Neural cell (in vitro differentiated cells): ENCODE results near the gene SLC25A18. TPM values are rescaled to one million over a fixed set of nuclear protein-coding genes. Genes with fewer than 3 reads are reported as not detected.

Experiments
- H2AFZ ChIP-seq: fragments of 200-600, 300-800 bp; sonication (generic), shearing (Covaris generic); 2 replicates; pipeline ENCODE4 v1.6.0; 2014; ENCODE audit warnings: low read depth, mild to moderate bottlenecking, antibody characterized with exemption, low read length, moderate library complexity
- H3F3A ChIP-seq: fragments of 200-600 bp; shearing (Covaris generic); 2 replicates; pipeline ENCODE4 v1.6.1; 2016; ENCODE audit warnings: mild to moderate bottlenecking, moderate library complexity, mixed read lengths, antibody characterized with exemption, low read length; ENCODE audit not compliant: insufficient read depth, poor library complexity, severe bottlenecking
- H3K27ac ChIP-seq: fragments of 200-600, 300-800 bp; sonication (generic), shearing (Covaris generic); 2 replicates; pipeline ENCODE4 v1.5.1; 2014; ENCODE audit warnings: mild to moderate bottlenecking, low read length, moderate library complexity
- H3K27me3 ChIP-seq: fragments of 300-800, 200-600 bp; sonication (generic), shearing (Covaris generic); 2 replicates; pipeline ENCODE4 v1.6.0; 2014; ENCODE audit warnings: mild to moderate bottlenecking, low read depth, low read length, moderate library complexity; ENCODE audit not compliant: insufficient read depth
- H3K36me3 ChIP-seq: fragments of 300-800, 200-600 bp; sonication (generic), shearing (Covaris generic); 2 replicates; pipeline ENCODE4 v1.5.1; 2014; ENCODE audit warnings: mild to moderate bottlenecking, antibody characterized with exemption, low read length, moderate library complexity; ENCODE audit not compliant: insufficient read depth
- H3K4me2 ChIP-seq: fragments of 300-800, 200-600 bp; sonication (generic), shearing (Covaris generic); 2 replicates; pipeline ENCODE4 v1.6.0; 2014; ENCODE audit warnings: mild to moderate bottlenecking, low read length
- H3K4me3 ChIP-seq: fragments of 300-800, 200-600 bp; sonication (generic), shearing (Covaris generic); 2 replicates; pipeline ENCODE4 v1.5.1; 2014; ENCODE audit warnings: mild to moderate bottlenecking, low read length, moderate library complexity
- H3K79me2 ChIP-seq: fragments of 200-600 bp; shearing (Covaris generic); replicated peaks from 2 replicates; pipeline ENCODE4 v1.6.0; 2014; ENCODE audit warnings: mild to moderate bottlenecking, low read length, moderate library complexity; ENCODE audit not compliant: insufficient read depth
- H3K9ac ChIP-seq: fragments of 300-800, 200-600 bp; sonication (generic), shearing (Covaris generic); 2 replicates; pipeline ENCODE4 v1.6.1; 2016; ENCODE audit warnings: mild to moderate bottlenecking, low read length, mixed read lengths
- H3K9me2 ChIP-seq: fragments of 200-600 bp; shearing (Covaris generic); 2 replicates; pipeline ENCODE4 v1.6.1; 2016; ENCODE audit warnings: mild to moderate bottlenecking, low read length, mixed read lengths; ENCODE audit not compliant: insufficient read depth
- H3K9me3 ChIP-seq: fragments of 200-600, 300-800 bp; sonication (generic), shearing (Covaris generic); 2 replicates; pipeline ENCODE4 v1.6.1; 2016; ENCODE audit warnings: mild to moderate bottlenecking, mixed run types, low read length, moderate library complexity, mixed read lengths
- H4K20me1 ChIP-seq: fragments of 200-600 bp; shearing (Covaris generic); 2 replicates; pipeline ENCODE4 v1.6.1; 2016; ENCODE audit warnings: mild to moderate bottlenecking, mixed run types; ENCODE audit not compliant: insufficient read depth
- EP300 ChIP-seq: fragments of 450-650 bp; conservative IDR thresholded peaks from 2 replicates; pipeline ENCODE4 v1.6.1; 2014; ENCODE audit warnings: antibody characterized with exemption, mild to moderate bottlenecking, moderate library complexity; ENCODE audit not compliant: poor library complexity, severe bottlenecking
- EZH2 ChIP-seq: fragments of 200-600, 300-800 bp; shearing (Covaris generic), sonication (generic); IDR thresholded peaks from 2 replicates; pipeline ENCODE4 v1.6.1; 2014; ENCODE audit warnings: antibody characterized with exemption, low read length, borderline replicate concordance, mild to moderate bottlenecking; ENCODE audit not compliant: insufficient read depth, poor library complexity, severe bottlenecking
- MXI1 ChIP-seq: fragments of 450-650 bp; conservative IDR thresholded peaks from 2 replicates; pipeline ENCODE4 v1.6.1; 2014; ENCODE audit warnings: antibody characterized with exemption, mild to moderate bottlenecking; ENCODE audit not compliant: poor library complexity, severe bottlenecking
- POLR2AphosphoS5 ChIP-seq: IDR thresholded peaks from 2 replicates; pipeline ENCODE4 v1.6.1; 2012
- RAD21 ChIP-seq: fragments of 450-650 bp; conservative IDR thresholded peaks from 2 replicates; pipeline ENCODE4 v1.6.1; 2014; ENCODE audit warnings: antibody characterized with exemption, mild to moderate bottlenecking, moderate library complexity
- SMC3 ChIP-seq: fragments of 450-650 bp; conservative IDR thresholded peaks from 2 replicates; pipeline ENCODE4 v1.6.1; 2014; ENCODE audit warnings: antibody characterized with exemption, mild to moderate bottlenecking, moderate library complexity; ENCODE audit not compliant: poor library complexity
- TAF1 ChIP-seq: IDR thresholded peaks from 2 replicates; pipeline ENCODE4 v1.6.1; 2012; ENCODE audit warnings: low read depth
- polyA plus RNA-seq: library from polyadenylated mRNA; depleted of rRNA; stranded (reverse); fragments of >200 nt; gene quantifications from 2 replicates; pipeline ENCODE4 v1.2.3, GENCODE V29; 2014
- TF ChIP-seq, protein P1 (sequence below): IDR thresholded peaks from 2 replicates; pipeline ENCODE4 v1.6.1; 2012; ENCODE audit warnings: borderline replicate concordance
- TF ChIP-seq, protein P2 (sequence below): fragments of 450-650 bp; IDR thresholded peaks from 2 replicates; pipeline ENCODE4 v1.5.1; 2014; ENCODE audit warnings: antibody characterized with exemption, mild to moderate bottlenecking, moderate library complexity; ENCODE audit not compliant: poor library complexity, severe bottlenecking

The SLC25A18 gene
- polyA plus RNA-seq, 1 donor from 2014 or later, result 0.28 TPM

DNA sequence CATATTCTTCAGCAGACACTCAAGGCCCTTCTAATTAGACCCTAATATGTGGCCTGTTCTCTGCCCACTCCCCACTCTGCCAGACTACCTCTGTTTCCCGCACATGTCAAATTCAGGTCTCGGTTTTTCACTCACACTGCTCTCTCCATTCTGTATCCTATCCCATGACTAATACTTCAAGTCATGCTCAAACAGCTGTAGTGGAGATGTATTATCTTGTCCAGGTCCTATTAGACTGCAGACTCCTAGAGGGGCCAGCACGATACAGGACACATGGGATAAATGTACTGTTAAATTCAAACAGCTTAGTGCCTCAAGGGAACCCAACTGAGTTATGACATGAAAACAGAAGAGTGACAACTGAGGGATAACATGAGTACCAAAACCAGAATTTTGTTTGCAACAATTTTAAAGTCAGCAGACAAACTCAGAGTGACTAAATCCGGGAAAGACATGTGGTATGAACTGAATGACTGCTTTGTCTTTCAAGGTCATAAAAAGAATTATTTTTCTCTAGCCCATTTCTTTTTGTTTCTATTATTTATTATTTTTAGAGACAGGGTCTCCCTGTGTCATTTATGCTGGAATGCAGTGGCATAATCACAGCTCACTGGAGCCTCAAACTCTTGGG, 44.7 kb downstream of the SLC25A18 start:
- Histone ChIP-seq H3F3A (no peaks in the 10 kb centered on the region), H3K27ac (no peak overlapping the region), H3K9me2 (no peaks in the 10 kb centered on the region), H3K36me3 (peaks cover 5% of the 10 kb centered on the region), H3K79me2 (no peaks in the 10 kb centered on the region), H3K27me3 (no peaks in the 10 kb centered on the region), H3K9me3 (no peaks in the 10 kb centered on the region), H3K9ac (no peak overlapping the region), H2AFZ (no peak overlapping the region), H3K4me2 (no peak overlapping the region), H3K4me3 (no peak overlapping the region), H4K20me1 (no peaks in the 10 kb centered on the region)
- TF ChIP-seq, protein P1, sequence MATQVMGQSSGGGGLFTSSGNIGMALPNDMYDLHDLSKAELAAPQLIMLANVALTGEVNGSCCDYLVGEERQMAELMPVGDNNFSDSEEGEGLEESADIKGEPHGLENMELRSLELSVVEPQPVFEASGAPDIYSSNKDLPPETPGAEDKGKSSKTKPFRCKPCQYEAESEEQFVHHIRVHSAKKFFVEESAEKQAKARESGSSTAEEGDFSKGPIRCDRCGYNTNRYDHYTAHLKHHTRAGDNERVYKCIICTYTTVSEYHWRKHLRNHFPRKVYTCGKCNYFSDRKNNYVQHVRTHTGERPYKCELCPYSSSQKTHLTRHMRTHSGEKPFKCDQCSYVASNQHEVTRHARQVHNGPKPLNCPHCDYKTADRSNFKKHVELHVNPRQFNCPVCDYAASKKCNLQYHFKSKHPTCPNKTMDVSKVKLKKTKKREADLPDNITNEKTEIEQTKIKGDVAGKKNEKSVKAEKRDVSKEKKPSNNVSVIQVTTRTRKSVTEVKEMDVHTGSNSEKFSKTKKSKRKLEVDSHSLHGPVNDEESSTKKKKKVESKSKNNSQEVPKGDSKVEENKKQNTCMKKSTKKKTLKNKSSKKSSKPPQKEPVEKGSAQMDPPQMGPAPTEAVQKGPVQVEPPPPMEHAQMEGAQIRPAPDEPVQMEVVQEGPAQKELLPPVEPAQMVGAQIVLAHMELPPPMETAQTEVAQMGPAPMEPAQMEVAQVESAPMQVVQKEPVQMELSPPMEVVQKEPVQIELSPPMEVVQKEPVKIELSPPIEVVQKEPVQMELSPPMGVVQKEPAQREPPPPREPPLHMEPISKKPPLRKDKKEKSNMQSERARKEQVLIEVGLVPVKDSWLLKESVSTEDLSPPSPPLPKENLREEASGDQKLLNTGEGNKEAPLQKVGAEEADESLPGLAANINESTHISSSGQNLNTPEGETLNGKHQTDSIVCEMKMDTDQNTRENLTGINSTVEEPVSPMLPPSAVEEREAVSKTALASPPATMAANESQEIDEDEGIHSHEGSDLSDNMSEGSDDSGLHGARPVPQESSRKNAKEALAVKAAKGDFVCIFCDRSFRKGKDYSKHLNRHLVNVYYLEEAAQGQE, result no peak
- TF ChIP-seq POLR2AphosphoS5, result no peak
- TF ChIP-seq SMC3, result no peak
- no peak for TF ChIP-seq MXI1
- no peak for TF ChIP-seq TAF1
- TF ChIP-seq, protein P2, sequence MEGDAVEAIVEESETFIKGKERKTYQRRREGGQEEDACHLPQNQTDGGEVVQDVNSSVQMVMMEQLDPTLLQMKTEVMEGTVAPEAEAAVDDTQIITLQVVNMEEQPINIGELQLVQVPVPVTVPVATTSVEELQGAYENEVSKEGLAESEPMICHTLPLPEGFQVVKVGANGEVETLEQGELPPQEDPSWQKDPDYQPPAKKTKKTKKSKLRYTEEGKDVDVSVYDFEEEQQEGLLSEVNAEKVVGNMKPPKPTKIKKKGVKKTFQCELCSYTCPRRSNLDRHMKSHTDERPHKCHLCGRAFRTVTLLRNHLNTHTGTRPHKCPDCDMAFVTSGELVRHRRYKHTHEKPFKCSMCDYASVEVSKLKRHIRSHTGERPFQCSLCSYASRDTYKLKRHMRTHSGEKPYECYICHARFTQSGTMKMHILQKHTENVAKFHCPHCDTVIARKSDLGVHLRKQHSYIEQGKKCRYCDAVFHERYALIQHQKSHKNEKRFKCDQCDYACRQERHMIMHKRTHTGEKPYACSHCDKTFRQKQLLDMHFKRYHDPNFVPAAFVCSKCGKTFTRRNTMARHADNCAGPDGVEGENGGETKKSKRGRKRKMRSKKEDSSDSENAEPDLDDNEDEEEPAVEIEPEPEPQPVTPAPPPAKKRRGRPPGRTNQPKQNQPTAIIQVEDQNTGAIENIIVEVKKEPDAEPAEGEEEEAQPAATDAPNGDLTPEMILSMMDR, result no peak
- TF ChIP-seq RAD21, result no peak
- TF ChIP-seq EP300, result no peak
- no peak for TF ChIP-seq EZH2

DNA sequence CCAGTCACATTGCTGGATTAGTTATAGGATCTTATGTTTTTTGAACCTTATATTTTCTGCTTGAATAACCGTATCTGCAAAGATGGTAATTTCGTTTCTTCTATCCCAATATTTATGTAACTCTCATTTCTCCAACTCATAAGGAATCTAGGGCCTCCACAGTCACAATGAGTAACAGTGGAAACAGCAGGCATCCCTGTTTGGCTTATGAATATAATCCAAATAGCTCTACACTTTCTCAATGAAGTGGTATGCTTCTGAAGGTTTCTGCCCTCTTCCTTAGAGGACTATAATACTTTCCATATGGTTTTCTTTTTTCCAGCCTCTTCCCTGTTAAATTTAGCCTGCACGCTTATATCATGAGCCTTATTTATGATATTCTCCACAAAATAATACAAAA, 48.8 kb downstream of the SLC25A18 start:
- no peaks in the 10 kb centered on the region for H4K20me1 ChIP-seq
- H3K9me3 ChIP-seq, result no peaks in the 10 kb centered on the region
- no peaks in the 10 kb centered on the region for H3F3A ChIP-seq
- no peak overlapping the region for H3K4me3 ChIP-seq
- no peaks in the 10 kb centered on the region for H3K79me2 ChIP-seq
- H3K4me2 ChIP-seq, result no peak overlapping the region
- H3K27ac ChIP-seq, result no peak overlapping the region
- H3K27me3 ChIP-seq, result no peaks in the 10 kb centered on the region
- H3K9me2 ChIP-seq, result no peaks in the 10 kb centered on the region
- peaks cover 6% of the 10 kb centered on the region for H3K36me3 ChIP-seq
- H3K9ac ChIP-seq, result no peak overlapping the region
- no peak overlapping the region for H2AFZ ChIP-seq
- TF ChIP-seq EP300 (no peak), EZH2 (no peak), POLR2AphosphoS5 (no peak), RAD21 (no peak), SMC3 (no peak), TAF1 (no peak), MXI1 (no peak)
- TF ChIP-seq, protein P1, result no peak
- TF ChIP-seq, protein P2, result no peak
